Type B pancreatic cell (in vitro differentiated cells): ENCODE measurements around the gene KRT78. TPM values are rescaled to one million over a fixed set of nuclear protein-coding genes. Genes with fewer than 3 reads are reported as not detected.

Experiments
- DNase-seq: peaks from one replicate; pipeline ENCODE4 v3.0.0; 2021; ENCODE audit warnings: mixed read lengths; ENCODE audit not compliant: unreplicated experiment; ENCODE audit errors: extremely low spot score
- H3K27ac Mint-ChIP-seq: 2 replicates; pipeline ENCODE4 v1.8.0; 2021; ENCODE audit warnings: mild to moderate bottlenecking, mixed read lengths
- H3K27me3 Mint-ChIP-seq: 2 replicates; pipeline ENCODE4 v1.8.0; 2021; ENCODE audit warnings: mixed read lengths
- H3K36me3 Mint-ChIP-seq: 2 replicates; pipeline ENCODE4 v1.8.0; 2021; ENCODE audit warnings: mixed read lengths
- H3K4me1 Mint-ChIP-seq: one replicate; pipeline ENCODE4 v1.8.0; 2021; ENCODE audit warnings: mixed read lengths; ENCODE audit not compliant: unreplicated experiment
- H3K4me3 Mint-ChIP-seq: 2 replicates; pipeline ENCODE4 v1.8.0; 2021; ENCODE audit warnings: mild to moderate bottlenecking, mixed read lengths
- H3K9me3 Mint-ChIP-seq: 2 replicates; pipeline ENCODE4 v1.8.0; 2021; ENCODE audit warnings: mixed read lengths
- total RNA-seq: library from RNA; stranded (reverse); gene quantifications from 2 replicates; pipeline ENCODE4 v1.2.1, GENCODE V29; 2021; ENCODE audit warnings: low replicate concordance
- TF ChIP-seq, protein P1 (sequence below): fragments of 200-600 bp; sonication (generic); conservative IDR thresholded peaks from 2 replicates; pipeline ENCODE4 v1.5.0; 2021; ENCODE audit warnings: antibody characterized with exemption, mild to moderate bottlenecking

The KRT78 gene
- total RNA-seq, 1 donor from 2014 or later = 14.7 TPM

DNA sequence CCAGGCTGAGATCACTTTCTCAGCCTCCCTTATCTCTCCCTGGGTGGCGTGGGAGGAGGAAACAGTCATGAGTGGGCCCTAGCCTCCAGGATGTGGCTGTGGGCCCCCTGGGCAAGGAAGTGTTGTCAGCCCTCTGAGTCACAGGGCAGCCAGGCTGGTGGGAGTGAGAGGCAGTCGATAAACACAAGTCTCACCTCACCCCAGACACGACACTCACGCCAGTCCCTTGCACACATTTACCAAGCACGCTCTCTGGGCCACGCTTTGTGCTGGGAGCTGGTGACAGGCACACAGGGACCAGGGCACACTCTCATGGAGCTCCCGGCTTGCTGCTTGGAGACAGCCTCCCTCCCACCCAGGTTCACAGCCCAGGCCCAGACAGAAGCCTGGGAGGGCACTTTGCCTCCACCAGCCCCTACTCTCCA, 12.7 kb downstream of the KRT78 start:
- Mint-ChIP-seq H3K36me3 (no peaks in the 10 kb centered on the region), H3K27me3 (peaks cover 38% of the 10 kb centered on the region), H3K4me3 (no peak overlapping the region), H3K4me1 (no peaks in the 10 kb centered on the region), H3K27ac (no peak overlapping the region), H3K9me3 (no peaks in the 10 kb centered on the region)
- DNase-seq = no peak
- TF ChIP-seq, protein P1, sequence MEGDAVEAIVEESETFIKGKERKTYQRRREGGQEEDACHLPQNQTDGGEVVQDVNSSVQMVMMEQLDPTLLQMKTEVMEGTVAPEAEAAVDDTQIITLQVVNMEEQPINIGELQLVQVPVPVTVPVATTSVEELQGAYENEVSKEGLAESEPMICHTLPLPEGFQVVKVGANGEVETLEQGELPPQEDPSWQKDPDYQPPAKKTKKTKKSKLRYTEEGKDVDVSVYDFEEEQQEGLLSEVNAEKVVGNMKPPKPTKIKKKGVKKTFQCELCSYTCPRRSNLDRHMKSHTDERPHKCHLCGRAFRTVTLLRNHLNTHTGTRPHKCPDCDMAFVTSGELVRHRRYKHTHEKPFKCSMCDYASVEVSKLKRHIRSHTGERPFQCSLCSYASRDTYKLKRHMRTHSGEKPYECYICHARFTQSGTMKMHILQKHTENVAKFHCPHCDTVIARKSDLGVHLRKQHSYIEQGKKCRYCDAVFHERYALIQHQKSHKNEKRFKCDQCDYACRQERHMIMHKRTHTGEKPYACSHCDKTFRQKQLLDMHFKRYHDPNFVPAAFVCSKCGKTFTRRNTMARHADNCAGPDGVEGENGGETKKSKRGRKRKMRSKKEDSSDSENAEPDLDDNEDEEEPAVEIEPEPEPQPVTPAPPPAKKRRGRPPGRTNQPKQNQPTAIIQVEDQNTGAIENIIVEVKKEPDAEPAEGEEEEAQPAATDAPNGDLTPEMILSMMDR = no peak

DNA sequence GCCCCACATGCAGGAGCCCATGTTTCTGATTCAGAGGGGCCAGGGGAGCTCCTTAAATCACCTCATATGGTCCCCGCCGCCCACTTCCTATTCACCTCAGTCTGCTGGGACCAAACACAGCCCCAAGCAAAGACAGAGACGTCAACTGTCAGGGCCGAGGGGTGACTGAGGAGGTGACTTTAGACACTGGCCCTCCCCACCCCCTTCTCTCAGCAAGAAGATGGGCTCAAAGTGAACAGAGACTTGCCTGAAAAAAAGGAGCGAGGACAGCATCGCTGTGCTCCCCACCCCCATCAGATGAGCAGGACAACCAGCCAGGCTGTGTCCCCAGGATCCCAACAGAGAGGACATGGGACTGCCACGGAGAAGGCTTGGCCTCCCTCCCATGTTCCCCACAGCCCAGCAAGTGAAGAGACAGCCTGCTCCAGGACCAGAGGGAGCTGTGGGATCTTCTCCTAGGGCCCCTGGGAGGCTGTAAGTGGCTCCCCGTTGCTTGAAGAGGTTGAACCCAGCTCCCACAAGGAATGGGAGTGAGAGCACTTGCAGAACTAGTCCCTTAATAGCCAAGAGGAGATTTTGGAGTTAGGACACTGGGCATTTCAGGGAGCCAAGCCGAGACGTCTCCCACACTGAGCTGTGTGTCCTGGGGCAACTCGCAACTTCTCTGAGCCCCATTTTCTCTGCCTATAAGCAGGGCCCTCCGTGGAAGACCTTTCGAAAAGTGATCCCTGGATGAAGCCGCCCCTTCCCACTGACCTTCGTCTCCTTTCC, 13.3 kb downstream of the KRT78 start:
- Mint-ChIP-seq H3K27me3 (peaks cover 38% of the 10 kb centered on the region), H3K4me3 (no peak overlapping the region), H3K9me3 (no peaks in the 10 kb centered on the region), H3K27ac (no peak overlapping the region), H3K4me1 (no peaks in the 10 kb centered on the region), H3K36me3 (no peaks in the 10 kb centered on the region)
- TF ChIP-seq, protein P1 = no peak
- no peak for DNase-seq

DNA sequence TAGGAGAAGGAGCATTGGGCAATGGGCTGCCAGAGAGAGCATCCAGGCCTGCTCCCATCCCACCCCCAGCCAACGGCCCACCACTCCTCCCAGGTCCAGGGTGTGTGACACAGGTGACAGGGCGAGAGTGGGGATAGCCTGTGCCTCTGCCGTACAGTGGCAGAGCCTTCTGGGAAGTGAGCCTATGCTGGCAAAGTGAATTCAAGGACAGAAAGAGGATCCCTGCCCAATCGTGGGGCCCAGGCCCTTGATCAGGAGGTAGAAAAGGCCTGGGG, 14.1 kb downstream of the KRT78 start:
- TF ChIP-seq, protein P1 = no peak
- H3K27ac Mint-ChIP-seq = no peak overlapping the region
- H3K4me3 Mint-ChIP-seq = no peak overlapping the region
- no peak for DNase-seq
- peaks cover 38% of the 10 kb centered on the region for H3K27me3 Mint-ChIP-seq
- H3K9me3 Mint-ChIP-seq = no peaks in the 10 kb centered on the region
- H3K36me3 Mint-ChIP-seq = no peaks in the 10 kb centered on the region
- no peaks in the 10 kb centered on the region for H3K4me1 Mint-ChIP-seq

DNA sequence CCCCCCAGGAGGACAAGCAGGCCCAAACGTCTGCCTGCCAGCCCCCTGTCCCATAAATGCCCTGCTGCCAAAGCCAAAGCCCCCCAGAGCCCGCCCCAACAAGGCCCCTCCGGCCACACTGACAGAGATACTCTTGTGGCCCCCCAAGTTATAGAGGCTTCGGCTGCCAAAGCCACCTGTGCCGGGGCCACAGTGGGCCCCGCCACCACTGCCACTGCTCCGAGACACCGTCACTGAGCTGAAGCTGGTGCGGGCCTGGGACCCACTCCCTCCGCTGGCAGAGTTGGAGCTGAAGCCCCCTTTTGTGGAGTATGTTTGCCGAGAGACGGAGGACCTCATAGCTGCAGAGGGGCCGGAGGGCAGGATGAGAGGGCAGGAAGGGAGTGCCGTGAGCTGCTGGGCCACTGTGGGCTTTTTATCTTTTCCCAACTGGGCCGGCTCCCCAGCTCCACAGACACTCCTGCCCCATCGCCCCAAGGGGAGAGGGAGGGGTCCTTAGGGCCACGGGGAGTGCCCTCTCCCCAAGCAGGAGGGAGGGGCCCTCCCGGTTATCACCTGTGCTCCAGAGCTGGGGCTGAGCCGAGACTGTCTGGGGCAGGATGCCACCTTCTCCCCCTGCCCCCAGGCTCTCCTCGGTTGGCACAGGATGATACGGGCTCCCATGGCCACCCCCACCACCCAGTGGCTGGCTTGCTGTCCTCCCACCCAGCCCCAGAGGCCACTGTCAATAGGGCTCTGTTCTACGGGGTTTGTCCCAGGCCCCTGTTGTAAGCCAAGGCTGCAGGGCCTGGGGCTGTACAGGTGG, 14.7 kb downstream of the KRT78 start, which contains the start of gene KRT79:
Gene KRT79, minus strand, starts transcription at position 390 of the 805 bp plus-strand sequence. Its CDS starts 51 bp downstream, at position 339.
- Mint-ChIP-seq H3K27ac (no peak within 1 kb of the TSS), H3K4me1 (no peaks in the 10 kb centered on the region), H3K9me3 (no peaks in the 10 kb centered on the region), H3K36me3 (no peaks in the 10 kb centered on the region), H3K27me3 (peaks cover 34% of the 10 kb centered on the region), H3K4me3 (no peak within 1 kb of the TSS)
- TF ChIP-seq, protein P1 = no peak
- no peak for DNase-seq

DNA sequence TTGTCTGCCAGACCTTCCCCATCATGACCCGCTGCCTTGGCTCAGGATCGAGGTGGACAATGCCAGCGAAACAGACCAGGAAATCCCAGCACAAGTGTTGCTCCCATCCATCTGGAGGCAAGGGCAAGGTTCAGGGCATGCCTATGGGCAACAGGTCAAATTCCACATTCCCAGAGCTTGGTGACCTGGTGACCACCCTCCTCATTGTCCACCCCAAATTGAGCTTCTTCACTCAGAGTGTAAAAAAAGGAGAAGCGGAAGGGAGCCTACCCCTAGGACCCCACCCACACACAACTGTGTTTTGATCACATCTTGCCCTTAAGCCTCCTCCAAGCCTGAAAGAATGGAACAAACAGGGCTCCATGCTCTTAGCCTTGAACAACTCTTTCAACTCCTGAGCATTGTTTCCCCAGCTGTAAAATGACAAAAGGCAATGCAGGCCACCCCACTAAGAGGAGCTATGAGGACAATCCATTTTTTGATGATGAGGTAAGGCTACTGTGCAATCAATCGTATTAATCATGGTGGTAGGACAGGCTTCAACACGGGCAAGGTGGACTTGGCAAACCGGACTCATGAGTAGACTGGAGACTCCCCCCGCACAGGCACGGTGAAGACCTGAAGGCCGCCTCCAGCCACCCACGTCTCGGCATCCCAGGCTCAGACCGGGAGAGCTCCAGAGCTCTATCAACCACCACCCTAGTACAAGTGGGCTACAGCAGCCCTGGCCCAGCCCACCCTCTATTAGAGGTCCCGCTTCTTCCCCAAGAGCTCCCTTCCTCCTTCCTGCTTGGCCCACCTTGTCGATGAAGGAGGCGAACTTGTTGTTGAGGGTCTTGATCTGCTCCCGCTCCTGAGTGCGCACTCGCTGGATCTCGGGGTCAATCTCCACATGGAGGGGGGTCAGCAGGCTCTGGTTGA, 15.5 kb downstream of the KRT78 start:
- TF ChIP-seq, protein P1 = no peak
- Mint-ChIP-seq H3K4me3 (no peak overlapping the region), H3K4me1 (no peaks in the 10 kb centered on the region), H3K36me3 (no peaks in the 10 kb centered on the region), H3K9me3 (no peaks in the 10 kb centered on the region), H3K27me3 (peaks cover 34% of the 10 kb centered on the region), H3K27ac (no peak overlapping the region)
- DNase-seq = no peak
